Activated CD4-positive, CD25-positive, alpha-beta regulatory T cell treated with anti-CD3 and anti-CD28 coated beads, Interleukin-2, amount 50 U/mL, for 24 hours (primary cell): ENCODE data around the gene FGD5.

Experiments used
- ATAC-seq, 2 donors: fragments of 150-1000 bp; cut with Tn5 transposase; one replicate each; pipeline ENCODE4 v1.10.0; 2021; ENCODE audit warnings: mild to moderate bottlenecking in 1 of 2, moderate library complexity in 1 of 2

The FGD5 gene

DNA sequence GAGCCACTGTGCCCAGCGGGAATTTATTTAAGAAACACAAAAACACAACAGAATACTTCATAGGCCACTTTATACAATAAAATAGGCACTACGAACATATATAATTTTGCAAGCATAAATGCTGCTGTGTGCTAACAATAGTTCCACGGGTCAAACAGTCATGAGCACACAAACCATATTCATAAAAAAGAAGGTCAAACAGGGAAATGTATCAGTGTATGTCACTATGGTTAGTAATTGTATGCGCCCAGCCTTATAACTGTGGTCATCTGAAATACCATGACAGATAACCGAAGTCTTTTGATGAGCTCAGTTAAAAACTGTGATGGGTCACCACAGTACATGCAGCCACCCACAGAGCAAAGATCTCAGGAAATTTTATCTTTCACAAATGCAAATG, 90.5 kb downstream of the FGD5 start:
- ATAC-seq, result no peak

DNA sequence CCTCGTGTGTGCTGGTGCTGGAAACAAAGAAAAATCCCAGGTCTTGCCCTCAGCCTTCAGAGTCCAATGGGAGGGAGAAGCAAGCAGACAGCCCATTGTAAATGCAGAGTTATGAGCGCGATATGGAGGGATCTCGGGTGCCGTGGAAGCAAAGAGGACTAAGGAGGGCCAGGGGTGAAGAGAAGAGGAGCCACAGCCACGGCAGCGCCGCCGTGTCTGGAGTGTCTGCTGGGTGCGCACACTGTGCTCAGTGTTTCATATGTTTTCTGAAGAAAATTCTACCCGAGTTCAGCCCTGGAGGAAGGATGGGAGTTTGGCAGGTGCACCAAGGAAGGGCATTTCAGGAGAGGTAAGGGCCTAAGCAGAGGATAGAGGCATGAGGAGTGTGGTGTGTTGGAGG, 92.9 kb downstream of the FGD5 start:
- ATAC-seq, result no peak

DNA sequence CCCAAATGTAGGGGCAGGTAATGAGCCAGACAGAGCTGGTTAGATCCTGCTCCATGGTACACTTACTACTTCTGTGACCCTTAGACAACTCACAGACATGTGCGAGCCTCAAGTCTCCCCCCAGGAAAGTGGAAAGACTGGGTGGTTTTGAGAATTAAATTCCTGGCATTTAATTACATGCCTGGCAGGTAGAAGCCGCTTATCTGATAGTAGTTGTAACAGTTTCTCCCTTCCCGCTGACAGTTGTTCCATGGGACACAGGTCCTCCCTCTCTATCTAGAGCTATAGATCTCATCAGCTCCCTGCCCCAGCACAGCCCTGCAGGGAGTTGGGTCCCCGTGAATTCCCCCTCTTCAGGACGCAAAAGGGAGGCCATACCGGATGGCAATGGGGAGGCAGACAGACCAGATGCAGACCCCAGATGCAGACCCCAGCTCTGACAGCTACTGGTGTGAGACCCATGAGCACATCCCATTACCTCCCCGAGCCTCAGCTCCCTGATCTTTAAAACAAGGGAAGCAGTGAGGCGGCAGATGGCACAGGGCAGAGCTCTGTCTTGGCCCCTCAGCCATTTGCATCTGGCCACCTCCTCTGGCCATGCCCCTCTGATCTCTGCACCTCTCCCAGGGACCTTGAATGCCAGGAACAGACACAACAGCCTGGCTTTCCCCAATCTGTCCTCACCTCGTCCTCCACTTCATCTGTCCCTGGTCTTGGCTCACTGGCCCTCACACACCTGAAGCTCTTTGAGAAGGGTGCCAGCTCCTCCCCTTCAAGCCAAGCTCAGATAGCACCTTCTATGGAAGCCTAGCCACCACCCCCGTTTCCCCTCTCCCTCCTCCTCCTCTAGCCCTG, 94.5 kb downstream of the FGD5 start:
- no peak for ATAC-seq

DNA sequence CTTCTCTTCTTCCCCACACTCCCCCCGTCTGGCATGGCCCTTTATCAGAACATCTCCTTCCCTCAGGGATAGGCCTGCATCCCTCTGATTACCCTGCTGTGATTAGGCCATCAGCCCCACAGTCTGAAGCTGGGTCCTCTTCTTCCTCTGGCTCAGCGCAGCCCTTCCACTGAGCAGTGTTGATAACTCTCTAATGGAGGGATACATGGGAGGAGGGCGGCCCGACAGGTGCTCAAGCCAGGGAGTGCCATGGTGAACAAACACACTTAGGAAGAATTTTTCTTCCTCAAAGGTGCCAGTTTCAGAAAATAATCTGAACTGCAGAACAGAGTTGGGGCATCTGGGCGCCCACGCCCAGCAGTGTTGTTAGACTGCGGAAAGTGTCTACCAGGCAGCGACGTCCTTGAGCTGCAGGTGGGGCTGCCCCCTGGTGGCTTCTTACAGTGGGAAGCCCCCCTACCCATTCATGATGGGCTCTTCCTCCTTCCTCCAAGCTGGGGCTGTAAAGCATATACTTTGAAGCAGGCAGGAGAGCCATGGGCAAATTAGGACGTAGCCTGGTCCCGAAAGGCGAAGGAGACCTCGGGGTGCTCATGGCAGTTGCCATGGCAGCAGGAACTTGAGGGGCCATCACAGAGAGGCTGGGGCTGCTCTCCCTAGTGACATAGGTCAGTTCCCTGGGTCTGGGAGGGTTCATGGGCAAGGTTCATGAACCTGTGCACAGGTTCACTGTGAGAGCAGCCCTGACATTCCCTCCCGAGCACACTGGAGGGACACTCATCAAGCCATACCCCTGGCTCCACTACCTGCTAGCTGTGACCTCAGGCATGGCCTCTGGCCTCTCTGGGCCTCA, 95.4 kb downstream of the FGD5 start:
- ATAC-seq, result no peak

DNA sequence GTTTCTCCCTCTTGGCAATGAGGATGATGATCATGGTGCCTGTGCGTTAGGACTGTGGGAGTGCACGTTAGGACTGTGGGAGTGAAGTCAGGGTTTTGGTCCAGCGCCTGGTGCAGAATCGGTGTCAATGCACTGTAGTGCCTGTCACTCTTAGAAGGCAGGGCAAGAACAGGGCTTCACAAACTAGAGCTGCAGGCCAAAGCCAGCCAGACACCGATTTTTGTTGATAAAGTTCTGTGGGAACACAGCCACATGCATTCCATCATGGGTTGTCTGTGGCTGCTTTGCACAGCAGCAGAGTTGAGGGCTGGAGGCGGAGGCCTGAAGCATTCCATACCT, 96.0 kb downstream of the FGD5 start:
- ATAC-seq, result no peak

DNA sequence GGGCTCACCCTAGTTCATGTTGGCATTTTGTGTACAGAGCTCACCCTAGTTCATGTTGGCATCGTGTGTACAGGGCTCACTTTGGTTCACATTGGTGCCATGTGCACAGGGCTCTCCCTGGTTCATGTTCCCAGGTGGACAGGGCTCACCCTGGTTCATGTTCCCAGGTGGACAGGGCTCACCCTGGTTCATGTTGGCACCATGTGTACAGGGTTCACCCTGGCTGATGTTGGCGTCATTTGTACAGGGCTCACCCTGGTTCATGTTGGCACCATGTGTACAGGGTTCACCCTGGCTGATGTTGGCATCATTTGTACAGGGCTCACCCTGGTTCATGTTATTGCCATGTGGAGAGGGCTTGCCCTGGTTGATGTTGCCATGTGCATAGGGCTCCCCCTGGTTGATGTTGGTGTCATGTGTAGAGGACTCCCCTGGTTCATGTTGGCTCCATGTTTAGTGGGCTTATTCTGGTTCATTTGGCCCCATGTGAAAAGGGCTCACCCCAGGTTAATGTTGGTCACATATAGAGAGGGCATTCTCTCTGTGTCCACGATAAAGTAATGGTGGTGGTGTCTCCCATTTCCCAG, 97.0 kb downstream of the FGD5 start:
- no peak for ATAC-seq

DNA sequence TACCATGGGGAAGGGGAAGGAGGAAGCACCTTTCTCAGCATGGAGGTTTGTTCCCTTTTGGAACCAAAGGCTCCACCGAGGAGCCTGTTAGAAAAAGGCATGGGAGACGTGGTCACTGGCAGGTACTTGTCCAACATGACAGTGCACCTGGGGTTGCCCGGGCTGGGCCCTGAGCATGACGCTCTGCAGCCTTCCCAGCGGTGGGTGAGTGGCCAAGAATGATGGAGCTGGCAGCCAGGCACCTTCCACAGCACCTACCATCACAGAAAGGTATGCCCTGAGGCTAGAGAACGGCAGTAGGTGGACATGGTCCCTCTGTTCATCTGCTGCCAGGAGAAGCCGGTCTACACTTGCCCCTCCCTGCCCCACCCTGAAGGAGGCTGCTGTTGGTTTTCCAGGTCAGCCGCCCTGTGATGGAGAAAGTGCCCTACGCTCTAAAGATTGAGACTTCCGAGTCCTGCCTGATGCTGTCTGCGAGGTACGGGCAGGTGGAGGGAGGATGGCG, 99.6 kb downstream of the FGD5 start:
- ATAC-seq, result no peak

DNA sequence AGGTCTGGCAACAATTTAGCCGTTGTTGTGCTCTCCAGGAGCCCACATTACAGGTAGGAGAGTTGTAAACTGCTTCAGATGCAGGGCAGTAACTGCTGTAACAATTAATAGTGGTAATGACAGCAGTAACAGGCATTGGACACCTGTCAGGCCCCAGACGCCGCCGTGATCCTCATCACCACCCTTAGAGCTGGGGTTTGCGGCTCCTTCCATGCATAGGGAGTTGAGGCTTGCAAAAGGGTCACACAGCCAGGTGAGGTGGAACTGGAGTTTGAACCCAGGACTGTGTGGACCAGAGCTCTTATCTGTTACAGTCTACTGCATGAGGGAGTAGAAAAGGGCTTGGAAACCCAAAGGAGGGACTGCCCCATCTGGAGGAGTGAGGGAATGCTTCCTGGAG, 101.8 kb downstream of the FGD5 start:
- ATAC-seq, result no peak

DNA sequence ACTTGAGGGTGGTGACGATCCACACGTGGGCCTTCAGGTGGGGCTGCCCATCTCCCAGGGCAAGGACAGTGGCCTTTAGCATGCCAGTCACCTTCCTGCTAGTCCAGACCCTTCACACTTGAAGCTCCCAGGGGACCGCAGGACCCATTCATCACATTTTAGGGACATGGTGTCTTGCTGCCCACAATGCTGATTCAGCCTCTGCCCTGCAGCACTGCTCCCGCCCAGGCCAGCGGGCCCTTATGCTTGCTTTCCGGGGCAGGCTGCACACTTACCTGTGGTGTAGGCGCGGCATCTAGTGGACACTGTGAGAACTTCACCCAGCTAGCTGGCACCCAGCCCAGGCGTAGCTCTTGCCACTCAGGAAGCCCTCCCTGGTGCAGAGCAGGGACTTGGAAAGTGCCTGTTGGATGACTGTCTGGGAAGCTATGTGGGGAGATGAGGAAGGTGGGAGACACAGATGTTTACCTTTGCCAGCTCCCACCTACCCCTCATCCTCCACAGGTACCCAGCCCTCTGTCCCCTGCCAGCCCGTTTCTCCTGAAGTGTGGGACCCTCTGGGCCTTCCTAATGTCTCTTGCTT, 102.4 kb downstream of the FGD5 start:
- peak; percentile 81 to 85 for ATAC-seq

DNA sequence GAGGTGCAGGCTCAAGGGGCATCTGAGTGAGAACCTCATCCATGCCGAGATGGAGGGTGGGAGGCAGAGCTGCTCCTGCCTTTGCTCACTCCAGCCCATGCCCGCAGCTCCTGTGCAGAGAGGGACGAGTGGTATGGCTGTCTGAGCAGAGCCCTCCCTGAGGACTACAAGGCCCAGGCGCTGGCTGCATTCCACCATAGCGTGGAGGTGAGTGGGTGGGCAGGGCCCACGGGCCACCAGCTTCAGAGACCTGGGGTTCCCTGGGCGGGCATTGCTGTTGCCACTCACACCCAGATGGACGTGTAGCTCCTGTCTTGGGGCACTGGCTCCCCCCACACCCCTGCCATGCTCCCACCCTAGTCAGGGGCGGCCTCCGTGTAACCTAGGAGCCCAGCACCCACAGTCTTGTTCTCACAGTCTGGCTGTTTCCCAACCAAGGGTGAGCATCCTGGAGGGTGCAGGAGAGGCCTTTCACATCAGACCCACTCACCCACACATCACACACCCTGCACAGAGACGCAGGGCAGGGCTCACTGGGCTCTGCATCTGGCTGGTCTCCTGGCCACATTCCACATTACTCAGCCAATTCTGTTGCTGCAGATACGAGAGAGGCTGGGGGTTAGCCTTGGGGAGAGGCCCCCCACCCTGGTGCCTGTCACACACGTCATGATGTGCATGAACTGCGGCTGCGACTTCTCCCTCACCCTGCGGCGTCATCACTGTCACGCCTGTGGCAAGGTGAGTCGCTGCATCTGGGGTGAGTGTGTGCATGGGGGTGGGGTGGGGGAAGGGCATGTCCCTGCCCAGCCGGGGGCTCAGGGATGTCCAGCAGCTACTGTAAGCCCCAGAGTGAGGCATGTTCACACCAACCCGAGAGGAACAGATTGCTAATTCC, 103.3 kb downstream of the FGD5 start:
- ATAC-seq, result no peak

DNA sequence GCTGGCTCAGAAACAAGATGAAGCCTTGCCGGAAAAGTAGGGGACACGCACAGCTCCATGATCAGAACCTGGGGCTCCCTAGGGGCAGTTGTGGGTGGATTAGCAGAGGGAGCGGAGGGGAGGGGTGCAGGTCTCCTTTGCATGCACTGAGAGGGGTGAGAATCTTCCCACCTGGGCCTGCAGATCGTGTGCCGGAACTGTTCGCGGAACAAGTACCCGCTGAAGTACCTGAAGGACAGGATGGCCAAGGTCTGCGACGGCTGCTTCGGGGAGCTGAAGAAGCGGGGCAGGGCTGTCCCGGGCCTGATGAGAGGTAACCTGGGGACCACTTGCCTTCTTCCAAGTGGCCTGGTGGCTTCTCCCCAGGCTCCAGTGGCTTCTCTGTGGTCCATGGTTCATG, 104.1 kb downstream of the FGD5 start:
- ATAC-seq, result no peak

DNA sequence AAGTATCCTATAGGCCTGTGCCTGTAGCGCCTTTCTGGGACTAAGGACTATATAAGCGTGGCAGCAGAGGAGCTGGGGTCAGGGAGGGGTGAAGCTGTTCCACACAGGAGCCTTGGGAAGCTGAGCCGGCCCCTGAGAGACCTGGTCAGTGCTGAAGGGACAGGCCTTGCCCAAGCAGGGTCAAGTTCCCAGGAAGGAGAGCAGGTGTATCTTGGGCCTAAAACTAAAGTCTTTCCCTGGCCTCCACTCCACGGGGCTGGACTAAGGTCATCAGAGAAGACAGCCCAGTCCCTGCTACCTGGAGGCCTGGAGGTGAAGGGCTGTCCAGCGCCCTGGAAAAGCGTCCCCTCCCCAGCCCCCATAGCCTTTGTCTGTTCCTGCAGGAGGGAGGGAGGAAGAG, 104.7 kb downstream of the FGD5 start:
- ATAC-seq, result no peak

DNA sequence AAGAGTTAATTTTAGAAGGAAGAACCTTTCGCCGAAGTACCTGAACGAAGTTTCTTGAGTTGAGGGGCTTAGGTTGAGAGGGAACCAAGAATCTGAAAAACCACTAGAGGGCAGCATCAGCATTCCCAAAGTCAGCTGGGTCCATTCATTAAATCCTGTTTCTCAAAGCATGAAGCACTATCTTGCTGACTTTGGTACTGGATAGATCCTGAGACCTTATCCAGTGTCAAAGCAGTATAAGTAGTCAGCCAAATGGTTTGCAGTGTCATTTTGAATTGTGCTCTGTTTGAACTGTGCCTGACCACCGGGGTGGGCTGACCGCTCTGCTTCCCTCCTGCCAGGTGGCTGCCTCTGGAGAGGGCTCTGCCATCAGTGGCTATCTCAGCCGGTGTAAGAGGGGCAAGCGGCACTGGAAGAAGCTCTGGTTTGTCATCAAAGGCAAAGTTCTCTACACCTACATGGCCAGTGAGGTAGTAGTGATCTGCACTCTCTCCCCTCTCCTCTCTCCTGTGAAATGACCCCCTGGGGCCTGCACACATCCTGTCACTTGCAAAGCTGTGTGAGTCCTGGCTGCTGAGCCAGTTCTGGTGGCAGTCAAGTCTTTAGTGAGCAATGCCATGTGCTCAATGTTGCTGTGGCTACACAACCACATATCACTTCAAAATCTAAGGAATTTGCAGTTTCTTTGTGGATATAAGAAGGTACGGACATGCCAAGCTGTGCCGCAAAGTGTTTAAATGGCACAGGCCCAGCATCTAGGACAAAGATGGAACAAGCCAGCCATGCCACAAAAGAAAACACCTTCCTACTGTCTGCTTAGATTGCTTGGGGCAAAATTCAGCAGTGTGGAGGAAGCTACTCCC, 107.2 kb downstream of the FGD5 start:
- no peak for ATAC-seq

DNA sequence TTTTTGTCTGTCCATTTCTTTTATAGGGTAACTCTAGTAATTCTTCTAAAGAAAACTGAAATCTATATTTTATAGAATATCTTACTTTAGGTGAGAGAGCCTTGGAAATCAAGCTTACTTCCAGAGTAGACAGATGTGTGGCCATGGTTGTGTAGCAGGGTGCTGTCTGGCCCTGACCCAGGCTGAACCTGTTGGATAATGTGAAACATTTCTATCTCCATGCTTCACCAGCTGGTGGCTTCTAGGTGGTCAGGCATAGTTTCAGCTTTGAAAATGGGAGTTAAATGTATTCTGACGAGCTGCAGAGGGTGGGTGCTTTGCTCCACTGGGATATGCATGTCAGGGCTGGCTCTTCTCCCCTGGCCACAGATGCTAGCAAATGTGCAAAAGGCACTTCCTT, 107.8 kb downstream of the FGD5 start:
- no peak for ATAC-seq

DNA sequence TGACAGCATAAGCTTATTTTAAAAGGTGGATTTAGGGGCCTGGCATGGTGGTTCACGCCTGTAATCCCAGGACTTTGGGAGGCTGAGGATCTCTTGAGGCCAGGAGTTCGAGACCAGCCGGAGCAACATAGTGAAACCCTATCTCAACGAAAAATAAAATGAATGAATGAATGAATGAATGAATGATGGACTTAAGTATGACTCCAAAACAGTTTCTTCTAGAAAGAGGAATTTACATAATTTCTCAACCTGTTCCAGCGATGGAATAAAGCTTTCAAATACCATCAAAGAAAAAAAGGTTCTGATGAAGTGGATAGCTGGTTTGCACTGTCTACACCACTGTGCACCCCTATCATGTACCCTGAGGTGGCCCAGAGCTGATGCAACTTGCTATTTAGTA, 108.5 kb downstream of the FGD5 start:
- no peak for ATAC-seq

DNA sequence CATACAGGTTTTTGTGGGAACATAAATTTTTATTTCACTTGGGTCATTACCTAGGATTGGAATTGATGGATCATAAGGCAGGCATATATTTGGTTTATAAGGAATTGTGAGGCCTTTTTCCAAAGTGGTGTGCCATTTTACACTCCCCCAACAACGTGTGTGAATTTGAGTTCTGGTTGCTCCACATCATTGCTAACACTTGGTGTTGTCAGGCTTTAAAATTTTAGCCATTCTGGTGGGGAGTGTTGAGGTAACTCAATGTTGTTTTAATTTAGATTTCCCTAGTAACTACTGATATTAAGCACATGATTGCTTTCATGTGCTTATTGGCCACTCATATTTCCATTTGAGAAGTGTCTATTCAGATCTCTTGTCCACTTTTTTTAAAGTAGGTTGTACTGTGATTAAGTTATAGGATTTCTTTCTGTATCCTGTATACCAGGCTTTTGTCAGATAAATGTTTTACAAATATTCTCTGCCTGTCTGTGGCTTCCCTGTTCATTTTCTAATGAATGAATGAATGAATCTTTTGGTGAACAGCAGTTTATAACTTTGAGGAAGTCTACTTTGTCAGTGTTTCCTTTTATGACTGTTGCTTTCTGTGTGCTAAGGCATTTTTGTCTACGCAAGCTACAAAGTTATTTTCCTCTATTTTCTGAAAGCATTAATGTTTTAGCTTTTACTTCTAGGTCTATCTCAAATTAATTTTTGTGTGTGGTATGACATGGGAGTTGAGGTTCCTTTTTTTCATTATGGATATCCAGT, 110.7 kb downstream of the FGD5 start:
- ATAC-seq, result no peak

DNA sequence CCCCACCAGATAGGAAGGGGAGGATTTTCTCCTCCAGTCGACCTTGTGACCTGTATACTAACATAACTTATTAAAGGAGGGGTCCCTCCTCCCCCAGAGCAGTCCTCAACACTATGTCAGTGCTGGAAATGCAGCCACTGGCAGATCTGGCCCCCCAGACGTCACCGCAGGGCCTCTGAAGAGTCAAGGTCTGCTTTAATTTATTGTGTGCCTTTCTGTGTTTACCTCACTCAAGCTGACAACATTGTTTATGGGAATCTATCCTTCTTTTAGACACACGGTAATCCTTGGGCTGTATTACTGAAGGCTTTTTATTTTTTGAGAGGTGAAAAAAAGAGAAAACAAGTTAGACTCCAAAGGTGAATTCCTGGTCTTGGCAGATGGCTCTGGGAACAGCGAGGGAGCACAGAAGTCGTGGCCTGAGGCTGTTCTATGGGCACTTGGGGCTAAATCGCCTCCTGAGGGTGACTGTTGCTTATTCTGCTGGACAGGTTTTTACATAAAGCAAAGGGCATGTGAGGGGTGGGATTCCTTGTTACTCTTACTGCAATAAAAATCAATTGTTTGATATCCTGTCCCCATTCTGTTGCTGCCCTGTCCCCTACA, 115.2 kb downstream of the FGD5 start:
- no peak for ATAC-seq

DNA sequence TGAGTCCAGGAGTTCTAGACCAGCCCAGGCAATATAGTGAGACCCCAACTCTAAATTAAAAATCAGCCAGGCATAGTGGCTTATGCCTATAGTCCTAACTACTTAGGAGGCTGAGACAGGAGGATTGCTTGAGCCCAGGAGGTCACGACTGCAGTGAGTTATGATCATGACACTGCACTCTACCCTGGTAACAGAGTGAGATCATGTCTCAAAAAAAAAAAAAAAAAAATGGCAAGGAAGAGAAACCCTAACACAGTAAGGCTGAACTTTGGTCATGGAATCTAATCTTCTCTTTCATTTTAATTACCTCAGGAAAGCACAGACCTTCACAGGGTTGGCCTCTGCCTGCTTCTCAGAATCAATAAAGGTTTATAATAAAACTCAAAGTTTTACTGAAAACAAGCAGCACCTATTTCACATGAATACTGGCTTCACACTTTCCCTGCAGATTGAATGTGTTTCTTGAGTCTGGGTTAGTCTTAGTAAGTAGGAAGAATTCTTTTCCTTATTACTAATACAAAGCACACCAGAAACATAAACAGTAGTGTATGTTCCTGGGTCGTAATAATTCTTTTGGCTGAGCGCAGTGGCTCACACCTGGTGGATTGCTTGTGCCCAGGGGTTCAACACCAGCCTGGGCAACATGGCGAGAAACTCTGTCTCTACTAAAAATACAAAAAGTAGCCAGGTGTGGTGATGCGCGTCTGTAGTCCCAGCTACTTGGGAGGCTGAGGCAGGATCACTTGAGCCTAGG, 117.0 kb downstream of the FGD5 start:
- ATAC-seq, result no peak

DNA sequence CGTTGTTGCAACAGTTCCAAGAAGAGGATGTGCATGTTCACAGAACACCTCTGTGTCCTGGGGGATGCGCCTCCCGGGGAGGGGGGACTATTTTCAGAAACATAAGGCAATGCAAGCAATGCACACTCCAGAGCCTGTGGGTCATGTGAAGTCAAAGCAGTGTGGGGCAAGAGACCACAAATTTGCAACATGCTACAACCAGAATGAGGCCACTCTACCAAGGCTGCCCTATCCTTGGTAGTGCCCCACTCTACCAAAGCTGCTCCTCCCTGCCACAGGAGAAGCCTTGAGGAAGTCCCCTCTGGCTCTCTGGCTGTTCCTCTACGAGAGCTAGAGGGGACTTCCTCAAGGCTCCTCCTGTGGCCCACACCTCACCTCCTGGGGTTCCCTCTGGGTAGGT, 120.2 kb downstream of the FGD5 start:
- no peak for ATAC-seq
